GM12875 (cell line): ENCODE data around the gene MYO5B.

Experiments used
- H3K4me3 ChIP-seq: one replicate; pipeline ENCODE4 v1.5.1; 2011; ENCODE audit warnings: low read depth, low read length, control low read depth
- TF ChIP-seq, protein P1 (sequence below): IDR thresholded peaks from 2 replicates; pipeline ENCODE4 v1.5.1; 2011; ENCODE audit warnings: low read depth, mild to moderate bottlenecking, control low read depth, inconsistent platforms, low read length, moderate library complexity, borderline replicate concordance; ENCODE audit not compliant: insufficient read depth

MYO5B gene

DNA sequence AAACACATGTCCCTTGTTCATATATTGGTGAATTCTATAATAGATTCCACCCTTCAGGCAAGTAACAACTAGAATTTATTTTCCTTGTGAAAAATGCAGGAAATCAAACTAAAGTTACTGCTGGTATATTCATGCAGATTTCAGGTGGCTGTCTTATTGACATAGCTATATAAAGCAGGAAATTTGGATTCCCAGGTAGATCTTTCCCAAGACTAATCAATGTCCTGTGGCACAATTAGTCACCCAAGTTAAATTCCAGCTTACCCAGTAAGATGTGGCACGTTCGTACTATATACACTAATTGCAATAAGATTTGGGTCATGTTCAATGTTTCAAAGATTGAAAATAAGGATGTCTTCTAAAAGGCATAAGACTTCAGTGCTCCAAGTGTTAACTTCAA, 42.0 kb downstream of the MYO5B start:
- no peak overlapping the region for H3K4me3 ChIP-seq
- TF ChIP-seq, protein P1, sequence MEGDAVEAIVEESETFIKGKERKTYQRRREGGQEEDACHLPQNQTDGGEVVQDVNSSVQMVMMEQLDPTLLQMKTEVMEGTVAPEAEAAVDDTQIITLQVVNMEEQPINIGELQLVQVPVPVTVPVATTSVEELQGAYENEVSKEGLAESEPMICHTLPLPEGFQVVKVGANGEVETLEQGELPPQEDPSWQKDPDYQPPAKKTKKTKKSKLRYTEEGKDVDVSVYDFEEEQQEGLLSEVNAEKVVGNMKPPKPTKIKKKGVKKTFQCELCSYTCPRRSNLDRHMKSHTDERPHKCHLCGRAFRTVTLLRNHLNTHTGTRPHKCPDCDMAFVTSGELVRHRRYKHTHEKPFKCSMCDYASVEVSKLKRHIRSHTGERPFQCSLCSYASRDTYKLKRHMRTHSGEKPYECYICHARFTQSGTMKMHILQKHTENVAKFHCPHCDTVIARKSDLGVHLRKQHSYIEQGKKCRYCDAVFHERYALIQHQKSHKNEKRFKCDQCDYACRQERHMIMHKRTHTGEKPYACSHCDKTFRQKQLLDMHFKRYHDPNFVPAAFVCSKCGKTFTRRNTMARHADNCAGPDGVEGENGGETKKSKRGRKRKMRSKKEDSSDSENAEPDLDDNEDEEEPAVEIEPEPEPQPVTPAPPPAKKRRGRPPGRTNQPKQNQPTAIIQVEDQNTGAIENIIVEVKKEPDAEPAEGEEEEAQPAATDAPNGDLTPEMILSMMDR: no peak

DNA sequence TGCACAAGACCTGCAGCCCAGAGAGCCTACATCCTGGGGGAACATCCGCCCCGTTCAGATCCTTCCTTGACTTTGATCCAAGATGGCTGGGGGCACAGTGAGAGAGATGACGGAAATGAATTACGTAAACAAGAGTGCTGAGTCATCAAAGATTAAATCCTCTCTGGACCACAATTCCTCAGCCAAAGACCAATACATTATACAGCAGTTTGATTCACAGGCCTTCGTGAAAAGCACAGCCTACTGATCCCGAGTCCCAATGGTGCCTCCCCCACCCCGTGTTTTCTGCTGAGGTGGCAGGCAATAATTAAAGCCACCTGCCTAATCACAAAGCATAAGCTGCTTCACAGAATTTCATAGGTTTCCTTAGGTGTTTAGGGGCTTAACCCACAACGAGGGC, 43.0 kb downstream of the MYO5B start:
- H3K4me3 ChIP-seq: no peak overlapping the region
- TF ChIP-seq, protein P1: no peak

DNA sequence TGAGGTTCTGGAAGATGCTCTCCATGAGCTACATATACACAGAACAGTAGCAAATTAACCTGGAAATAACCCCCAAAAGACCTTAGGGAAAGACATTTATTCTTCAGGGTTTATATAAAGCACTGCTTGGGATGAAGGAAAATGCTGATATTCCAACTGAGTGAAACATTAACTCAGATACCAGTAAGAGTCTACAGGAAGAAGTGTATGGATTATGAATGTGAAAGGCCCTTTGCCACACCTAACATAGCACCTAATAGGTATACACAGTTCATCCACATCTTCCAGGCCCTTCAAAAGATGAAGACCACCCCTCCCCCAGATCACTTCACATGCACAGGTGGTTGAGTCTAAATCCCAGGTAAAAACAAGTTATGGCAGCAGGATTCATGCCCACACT, 50.4 kb downstream of the MYO5B start:
- no peak overlapping the region for H3K4me3 ChIP-seq
- TF ChIP-seq, protein P1: no peak

DNA sequence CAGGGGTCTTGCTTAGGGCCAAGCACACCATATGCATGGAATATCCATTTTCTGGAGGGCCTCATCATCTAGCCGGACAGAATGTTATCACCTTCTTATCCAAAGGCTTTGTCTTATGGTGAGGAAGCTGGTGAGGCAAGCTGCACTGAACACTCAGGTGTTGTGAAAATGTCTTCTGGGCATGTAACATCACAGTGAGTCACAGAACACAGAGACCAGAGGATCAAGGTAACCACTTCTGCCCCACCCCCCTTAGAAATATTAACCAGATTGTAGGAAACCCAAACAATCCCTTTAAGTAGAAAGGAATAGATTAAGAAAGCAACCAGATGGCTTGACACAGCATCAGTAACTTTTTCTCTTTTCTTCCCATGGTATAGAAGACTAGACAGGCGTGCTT, 51.1 kb downstream of the MYO5B start:
- TF ChIP-seq, protein P1: no peak
- no peak overlapping the region for H3K4me3 ChIP-seq

DNA sequence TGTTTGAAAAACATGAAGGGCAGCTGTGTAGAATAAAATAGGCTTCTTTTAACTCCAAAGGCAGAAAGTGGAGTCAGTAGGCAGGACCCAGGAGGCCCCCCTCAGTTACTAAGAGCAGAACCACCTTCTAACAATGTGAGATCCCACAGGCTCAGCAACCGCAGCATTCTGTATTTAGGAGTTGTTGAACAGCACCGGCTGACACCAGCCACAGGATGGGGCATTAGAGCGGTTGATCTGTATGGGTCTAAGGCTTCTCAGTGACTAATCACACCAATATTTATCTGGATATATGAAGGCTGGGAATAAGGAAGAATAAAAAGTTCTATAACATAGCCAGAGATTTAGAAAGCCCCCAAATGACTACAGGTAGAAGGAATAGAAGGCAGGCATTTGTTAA, 51.7 kb downstream of the MYO5B start:
- TF ChIP-seq, protein P1: no peak
- no peak overlapping the region for H3K4me3 ChIP-seq

DNA sequence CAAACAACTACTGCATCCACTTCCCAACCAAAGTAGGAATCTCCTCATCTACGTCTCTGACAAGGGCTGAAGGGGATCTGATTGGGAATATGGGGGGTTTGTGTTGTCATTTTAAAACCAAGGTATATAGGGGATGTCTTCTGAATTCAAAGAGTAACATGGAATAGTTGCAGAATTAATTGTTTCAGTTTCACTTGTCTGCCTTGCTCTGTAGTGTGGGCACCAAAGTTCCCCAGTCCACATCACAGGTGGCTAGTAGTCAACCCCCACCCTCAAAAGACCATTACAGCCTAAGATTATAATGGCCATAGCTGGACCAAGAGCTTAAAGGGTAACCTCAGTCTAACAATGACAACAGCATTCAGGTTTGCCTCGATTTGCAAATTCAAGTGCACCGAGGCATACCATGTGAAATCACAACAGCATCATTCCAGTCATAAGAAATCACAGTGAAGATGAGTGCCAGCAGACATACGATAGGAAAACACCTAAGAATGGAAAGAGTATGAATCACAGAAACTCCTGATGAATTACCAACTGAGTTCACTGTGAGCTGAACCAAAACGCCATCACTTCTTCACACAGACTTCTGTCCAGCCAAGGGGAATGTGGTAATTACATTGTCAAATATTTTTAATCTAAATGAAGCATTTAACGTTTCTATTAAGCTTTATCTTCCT, 52.4 kb downstream of the MYO5B start:
- TF ChIP-seq, protein P1: no peak
- H3K4me3 ChIP-seq: no peak overlapping the region

DNA sequence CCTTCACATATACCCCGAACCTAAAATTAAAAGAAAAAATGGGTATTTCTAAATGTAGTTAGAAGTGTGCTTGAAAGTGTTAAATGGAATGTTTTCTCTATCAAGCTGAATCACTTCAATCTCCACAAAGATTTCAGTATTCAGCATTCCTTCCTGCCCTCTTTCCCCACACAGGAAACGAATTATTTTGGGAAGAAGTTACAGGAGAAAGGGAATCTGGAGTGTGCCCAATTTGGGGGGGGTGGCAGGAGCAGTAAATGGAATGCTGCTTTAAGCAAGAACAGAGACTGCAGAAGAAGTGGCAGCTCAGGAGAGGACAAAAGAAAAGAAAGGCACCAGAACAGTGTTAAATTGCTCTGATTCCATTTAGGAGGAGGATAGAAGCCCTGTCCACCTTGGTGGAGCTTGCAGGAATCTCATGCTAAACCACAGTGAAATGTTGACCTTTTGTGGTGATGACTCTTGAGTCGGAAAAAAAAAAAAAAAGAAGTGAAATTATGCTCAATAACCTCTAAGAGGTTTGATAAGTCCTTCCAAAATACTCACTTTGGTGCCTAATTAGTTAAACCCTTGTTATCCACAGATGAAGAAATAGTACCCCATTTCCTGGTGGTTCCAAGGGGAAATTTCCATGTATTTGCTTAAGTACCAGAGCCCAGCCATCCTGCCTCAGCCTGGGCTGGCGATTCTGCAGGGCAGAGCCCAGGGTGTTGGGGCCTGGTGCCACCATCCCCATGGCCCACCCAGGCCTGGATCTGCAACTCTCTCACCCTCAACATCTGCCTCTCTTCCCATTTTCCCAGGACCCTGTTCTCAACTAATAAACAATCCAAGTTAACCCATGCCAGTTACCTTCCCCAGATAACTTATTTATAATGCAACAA, 56.5 kb downstream of the MYO5B start:
- TF ChIP-seq, protein P1: no peak
- no peak overlapping the region for H3K4me3 ChIP-seq
